ENCODE data around the gene MAP3K7.

Gene MAP3K7

GRCh38 chr6:90530882-90531281, 56.0 kb downstream of the MAP3K7 start:
- FAIRE-seq, result no peak
- no peak for DNase-seq (ENCODE audit: low spot score)

DNA sequence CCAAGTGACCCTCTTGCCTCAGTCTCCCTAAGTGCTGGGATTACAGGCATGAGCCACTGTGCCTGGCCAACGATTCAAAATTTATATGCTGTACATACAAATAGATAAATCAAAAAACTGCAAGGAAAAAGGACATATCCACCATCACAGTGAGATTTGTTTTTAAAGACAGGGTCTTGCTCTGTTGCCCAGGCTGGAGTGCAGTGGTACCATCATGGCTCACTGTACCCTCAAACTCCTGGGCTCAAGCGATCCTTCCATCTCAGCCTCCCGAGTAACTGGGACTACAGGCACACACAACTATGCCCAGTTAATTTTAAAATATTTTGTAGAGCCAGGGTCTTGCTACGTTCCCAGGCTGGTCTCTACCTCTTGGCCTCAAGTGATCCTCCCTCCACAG, 61.5 kb downstream of the MAP3K7 start:
- FAIRE-seq (no peak), DNase-seq (ENCODE audit: low spot score) (no peak)

- FAIRE-seq (no peak), DNase-seq (ENCODE audit: low spot score) (no peak)
Observed at GRCh38 chr6:90523779-90524310, 63.0 kb downstream of the MAP3K7 start.

- DNase-seq (ENCODE audit: low spot score) (no peak), FAIRE-seq (no peak)
Observed at GRCh38 chr6:90521955-90522354, 64.9 kb downstream of the MAP3K7 start.

GRCh38 chr6:90516074-90516660, 70.7 kb downstream of the MAP3K7 start:
- no peak for FAIRE-seq
- DNase-seq (ENCODE audit: low spot score), result no peak

DNA sequence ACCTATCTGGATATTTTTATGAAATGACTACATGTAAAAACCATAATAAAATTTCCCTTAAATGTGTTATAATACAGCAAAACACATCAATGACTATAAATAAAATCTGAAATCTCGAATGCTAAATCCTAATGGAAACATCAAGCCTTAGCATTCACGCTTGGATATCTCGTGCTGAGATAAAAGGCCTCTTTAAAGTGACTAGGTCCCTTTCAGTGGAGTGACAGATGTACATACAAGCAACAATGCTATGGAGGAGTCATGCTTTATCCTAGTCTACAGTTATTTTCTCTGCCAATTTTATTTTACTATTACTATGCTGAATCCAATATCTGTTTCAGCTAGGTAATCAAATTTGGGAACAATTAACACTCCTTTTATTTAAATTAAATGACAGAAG, 72.4 kb downstream of the MAP3K7 start:
- no peak for FAIRE-seq
- no peak for DNase-seq (ENCODE audit: low spot score)

DNA sequence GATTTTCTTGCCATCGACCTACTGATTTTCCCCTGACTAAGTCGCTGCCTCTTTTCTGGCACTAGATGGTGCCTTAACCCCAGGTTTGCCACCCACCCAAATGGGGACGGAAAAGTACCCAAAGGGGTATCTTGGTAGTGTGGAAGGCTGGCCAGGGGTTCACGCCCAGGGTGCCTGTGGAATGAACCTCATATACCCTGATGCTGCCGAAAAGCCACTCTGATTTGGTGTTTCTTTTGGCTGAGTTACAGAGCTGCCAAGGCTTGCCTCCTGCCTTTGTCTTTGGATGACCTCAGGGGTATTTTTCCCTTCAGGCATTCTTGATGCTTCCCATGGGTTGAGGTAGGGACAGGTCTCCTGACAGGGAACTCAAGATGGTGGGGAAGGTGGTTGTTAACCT, 78.1 kb downstream of the MAP3K7 start:
- DNase-seq (ENCODE audit: low spot score) (no peak), FAIRE-seq (no peak)

GRCh38 chr6:90502866-90503407, 83.9 kb downstream of the MAP3K7 start:
- FAIRE-seq, result no peak
- no peak for DNase-seq (ENCODE audit: low spot score)

GRCh38 chr6:90502381-90502780, 84.5 kb downstream of the MAP3K7 start:
- FAIRE-seq (no peak), DNase-seq (ENCODE audit: low spot score) (no peak)

DNA sequence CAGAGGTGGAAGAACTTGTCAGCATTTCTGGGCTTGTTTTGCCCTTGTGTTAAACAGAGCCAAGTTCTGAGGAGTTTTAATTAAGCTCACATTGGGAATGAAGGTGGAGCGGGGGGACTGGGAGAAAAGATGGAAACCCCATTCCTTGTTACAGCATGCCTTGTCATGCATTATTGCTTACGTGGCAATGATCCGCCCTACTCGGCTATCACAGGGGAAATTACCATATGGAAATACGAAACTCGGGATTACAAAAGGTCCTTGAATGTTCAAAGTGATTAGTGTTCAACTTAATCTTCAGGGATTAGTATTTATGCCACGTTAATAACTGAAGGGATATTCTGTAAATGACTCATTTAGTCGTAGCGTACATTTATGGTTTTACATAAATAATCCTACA, 86.4 kb downstream of the MAP3K7 start:
- no peak for DNase-seq (ENCODE audit: low spot score)
- no peak for FAIRE-seq

- DNase-seq (ENCODE audit: low spot score) (no peak), FAIRE-seq (no peak)
Observed at GRCh38 chr6:90497411-90497810, 89.5 kb downstream of the MAP3K7 start.

- DNase-seq (ENCODE audit: low spot score), result no peak
- no peak for FAIRE-seq
Observed at GRCh38 chr6:90496258-90497016, 90.4 kb downstream of the MAP3K7 start.

DNA sequence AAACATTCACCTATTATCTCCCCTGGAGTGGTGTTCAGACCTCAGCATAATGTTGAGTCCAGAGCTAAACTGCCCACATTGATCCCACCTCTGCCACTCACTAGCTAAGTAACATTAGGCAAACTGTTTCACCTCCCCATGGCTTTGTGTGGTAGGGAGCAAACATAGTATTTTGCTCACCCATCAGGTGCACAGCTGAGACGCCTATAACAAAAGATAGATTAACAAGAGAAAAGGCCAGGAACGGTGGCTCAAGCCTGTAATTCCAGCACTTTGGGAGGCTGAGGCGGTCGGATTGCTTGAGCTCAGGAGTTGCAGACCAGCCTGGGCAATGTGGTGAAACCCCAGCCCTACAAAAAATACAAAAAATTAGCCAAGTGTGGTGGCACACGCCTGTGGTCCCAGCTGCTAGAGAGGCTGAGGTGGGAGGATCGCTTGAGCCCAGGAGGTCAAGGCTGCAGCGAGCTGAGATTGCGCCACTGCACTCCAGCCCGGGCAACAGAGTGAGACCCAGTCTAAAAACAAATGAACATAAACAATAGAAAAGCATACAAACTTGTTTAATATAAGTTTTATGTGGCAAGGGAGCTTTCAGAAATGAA, 91.6 kb downstream of the MAP3K7 start:
- FAIRE-seq (no peak), DNase-seq (ENCODE audit: low spot score) (no peak)

DNA sequence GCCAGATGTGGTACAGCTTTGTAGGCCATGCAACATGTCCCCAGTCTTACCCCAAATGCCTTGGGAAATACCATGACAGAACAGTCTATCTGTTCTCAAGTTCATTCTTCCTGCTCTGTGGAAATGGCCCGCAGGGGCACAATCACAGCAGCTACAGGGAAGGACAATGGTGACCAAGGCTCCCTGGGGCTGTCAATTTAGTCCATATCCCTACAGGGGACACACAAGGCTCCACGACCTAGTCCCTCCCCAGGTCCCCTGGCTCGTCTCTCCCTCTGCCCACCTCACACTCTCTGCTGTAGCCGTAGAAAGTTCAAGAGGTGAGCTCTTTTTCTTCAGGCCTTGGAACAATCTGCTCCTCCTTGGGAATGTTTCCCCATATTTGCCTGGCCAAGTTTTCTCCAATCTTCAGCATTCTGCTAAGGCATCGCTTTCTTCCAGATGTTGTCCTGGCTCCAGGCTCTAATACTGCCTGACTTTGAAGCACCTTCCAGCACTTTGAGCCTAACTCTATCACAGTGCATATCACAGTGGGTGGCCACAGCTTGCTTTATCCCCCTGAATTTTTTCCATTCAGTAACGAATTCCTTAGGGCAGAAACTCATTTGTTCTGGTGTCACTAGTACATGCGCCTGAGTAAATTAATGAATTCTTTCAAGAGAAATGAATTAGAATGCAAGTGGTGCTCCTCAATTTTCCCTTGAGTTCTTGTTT, 92.6 kb downstream of the MAP3K7 start:
- no peak for FAIRE-seq
- DNase-seq (ENCODE audit: low spot score), result no peak

GRCh38 chr6:90493332-90493731, 93.5 kb downstream of the MAP3K7 start:
- FAIRE-seq (no peak), DNase-seq (ENCODE audit: low spot score) (no peak)

- no peak for FAIRE-seq
- no peak for DNase-seq (ENCODE audit: low spot score)
Observed at GRCh38 chr6:90492798-90493197, 94.1 kb downstream of the MAP3K7 start.

DNA sequence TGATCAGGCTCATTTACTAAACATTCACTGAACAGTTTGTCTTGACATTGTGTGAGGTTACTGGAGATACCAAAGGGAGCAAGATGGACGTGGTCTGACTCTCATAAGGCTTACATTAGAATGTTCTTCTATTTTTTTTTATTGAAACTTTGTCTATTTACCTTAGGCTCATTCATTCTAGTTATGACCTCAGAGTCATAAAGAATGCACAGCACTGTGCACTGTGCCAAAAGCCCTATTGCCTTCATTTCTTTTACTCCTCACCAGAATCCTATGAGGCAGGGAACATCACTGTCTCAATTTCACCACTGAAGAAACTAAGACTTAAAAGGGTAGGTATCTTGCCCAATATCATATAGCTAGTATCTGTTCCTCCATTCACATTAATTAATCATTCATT, 94.5 kb downstream of the MAP3K7 start:
- FAIRE-seq (no peak), DNase-seq (ENCODE audit: low spot score) (no peak)

DNA sequence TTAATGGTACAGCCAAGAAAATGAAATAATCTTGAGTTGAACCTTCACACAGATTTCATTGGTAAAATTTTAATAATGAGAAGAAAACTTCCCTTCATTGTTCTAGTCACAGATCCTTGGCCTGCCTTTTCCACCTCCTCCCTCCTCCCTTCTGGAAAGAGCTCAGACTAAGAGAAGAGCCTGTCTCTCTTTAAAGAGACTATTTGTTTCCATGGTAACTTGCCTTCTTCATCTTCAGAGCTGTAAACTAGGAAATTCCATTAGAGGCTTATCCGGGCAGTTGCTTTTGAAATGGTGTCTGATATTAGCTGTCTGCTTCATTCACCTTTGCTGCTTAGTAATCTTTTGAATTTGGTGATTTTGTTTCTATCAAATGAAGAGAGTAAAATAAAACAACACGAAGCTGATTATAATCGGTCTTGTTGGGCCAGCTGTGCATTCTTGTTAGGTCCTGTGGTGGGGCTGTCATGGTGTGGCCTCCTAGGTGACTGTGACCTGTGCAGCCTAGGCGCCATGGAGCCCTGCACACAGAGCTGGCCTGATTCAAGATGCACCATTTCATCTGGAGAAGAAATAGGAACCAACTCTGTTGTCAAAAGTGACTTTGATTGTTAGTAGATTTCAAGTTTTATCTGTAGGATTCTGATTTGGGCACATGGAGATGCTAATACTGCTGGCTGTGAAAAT, 96.7 kb downstream of the MAP3K7 start:
- FAIRE-seq, result no peak

DNA sequence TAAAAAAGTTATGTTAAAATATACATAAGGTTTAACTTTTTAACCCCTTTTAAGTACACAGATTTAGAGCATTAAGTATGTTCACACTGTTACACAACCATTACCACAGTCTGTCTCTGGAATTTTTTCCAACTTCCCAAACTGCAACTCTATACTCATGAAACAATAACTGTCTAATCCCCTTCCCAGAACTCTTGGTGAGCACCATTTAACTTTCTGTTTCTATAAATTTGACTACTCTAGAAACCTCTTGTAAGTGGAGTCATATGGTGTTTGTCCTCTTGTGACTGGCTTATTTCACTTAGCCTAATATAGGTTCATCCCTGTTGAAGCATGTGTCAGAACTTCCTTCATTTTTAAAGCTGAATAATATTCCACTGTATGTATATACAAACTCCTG, 98.1 kb downstream of the MAP3K7 start:
- DNase-seq (ENCODE audit: low spot score) (no peak), FAIRE-seq (no peak)

More for the DNA sequence above, 96.7 kb downstream of the MAP3K7 start:
- DNase-seq (ENCODE audit: low spot score), result no peak

DNA sequence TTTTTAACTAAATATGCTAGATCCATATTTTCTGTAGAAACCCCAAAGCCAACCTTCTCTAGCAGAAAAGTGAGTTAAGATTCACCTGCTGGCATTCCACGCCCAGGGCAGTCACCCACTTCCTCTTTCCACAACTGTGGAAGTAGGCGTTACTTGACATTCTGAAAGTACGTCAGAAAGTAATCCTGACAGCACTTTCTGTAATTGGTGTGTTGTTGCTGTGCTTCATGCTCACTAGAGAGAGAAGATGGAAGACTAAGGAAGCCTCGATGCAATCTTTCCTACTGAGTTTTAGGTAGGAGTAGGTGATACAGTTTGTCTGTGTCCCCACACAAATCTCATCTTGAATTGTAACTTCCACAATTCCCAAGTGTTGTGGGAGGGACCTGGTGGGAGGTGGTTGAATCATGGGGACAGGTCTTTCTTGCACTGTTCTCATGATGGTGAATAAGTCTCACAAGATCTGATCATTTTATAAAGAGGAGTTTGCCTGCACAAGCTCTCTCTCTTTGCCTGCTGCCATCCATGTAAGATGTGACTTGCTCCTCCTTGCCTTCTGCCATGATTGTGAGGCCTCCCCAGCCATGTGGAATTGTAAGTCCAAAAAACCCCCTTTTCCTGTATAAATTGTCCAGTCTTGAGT, 101.1 kb downstream of the MAP3K7 start:
- FAIRE-seq (no peak), DNase-seq (ENCODE audit: low spot score) (no peak)

- FAIRE-seq, result no peak
- no peak for DNase-seq (ENCODE audit: low spot score)
Observed at GRCh38 chr6:90484903-90485302, 102.0 kb downstream of the MAP3K7 start.

Data from urothelium cell line (cell line).